RWPE2 (cell line): Measurements from ENCODE around the gene GMDS.

Experiments
- ATAC-seq: fragments of 200-7000 bp; cut with Tn5 transposase; 3 replicates; pipeline ENCODE4 v1.9.1; 2021; ENCODE audit warnings: low read depth
- DNase-seq: peaks from one replicate; pipeline ENCODE4 v3.0.0-alpha.2; 2020; ENCODE audit warnings: low spot score
- H3K27ac ChIP-seq: fragments of 450-650 bp; 2 replicates; pipeline ENCODE4 v1.5.1; 2017; ENCODE audit warnings: mild to moderate bottlenecking; ENCODE audit not compliant: poor library complexity, severe bottlenecking
- H3K27me3 ChIP-seq: fragments of 250-450 bp; sonication (Bioruptor Pico); 2 replicates; pipeline ENCODE4 v1.5.1; 2021; ENCODE audit warnings: mild to moderate bottlenecking, moderate library complexity; ENCODE audit not compliant: insufficient read depth, poor library complexity, severe bottlenecking
- H3K36me3 ChIP-seq: fragments of 250-450 bp; sonication (Bioruptor Pico); 2 replicates; pipeline ENCODE4 v1.5.1; 2020; ENCODE audit warnings: low read depth, mild to moderate bottlenecking, moderate library complexity
- H3K4me1 ChIP-seq: fragments of 250-450 bp; sonication (Bioruptor Pico); 2 replicates; pipeline ENCODE4 v1.5.1; 2021; ENCODE audit warnings: mild to moderate bottlenecking, moderate library complexity; ENCODE audit not compliant: insufficient read depth, poor library complexity, severe bottlenecking
- H3K4me3 ChIP-seq: fragments of 250-450 bp; sonication (Bioruptor Pico); 2 replicates; pipeline ENCODE4 v1.5.1; 2021; ENCODE audit warnings: mild to moderate bottlenecking, moderate library complexity; ENCODE audit not compliant: severe bottlenecking
- H3K9me3 ChIP-seq: fragments of 250-450 bp; sonication (Bioruptor Pico); 2 replicates; pipeline ENCODE4 v1.5.1; 2021; ENCODE audit warnings: mild to moderate bottlenecking, moderate library complexity; ENCODE audit not compliant: severe bottlenecking
- CTCF ChIP-seq: fragments of 450-650 bp; IDR thresholded peaks from one replicate; pipeline ENCODE4 v1.5.1; 2017; ENCODE audit warnings: mild to moderate bottlenecking, moderate library complexity; ENCODE audit not compliant: poor library complexity, severe bottlenecking

The GMDS gene

GRCh38 chr6:2196079-2196679 lies 49.2 kb downstream of the GMDS start:
- H3K4me3 ChIP-seq = no peak overlapping the region
- DNase-seq (no peak), ATAC-seq (peak; percentile 70)
- no peak overlapping the region for H3K27ac ChIP-seq
- H3K36me3 ChIP-seq = no peaks in the 10 kb centered on the region
- H3K4me1 ChIP-seq = no peaks in the 10 kb centered on the region
- peak; percentile 87 for TF ChIP-seq CTCF
- no peaks in the 10 kb centered on the region for H3K9me3 ChIP-seq
- no peaks in the 10 kb centered on the region for H3K27me3 ChIP-seq

GRCh38 chr6:2194643-2195042 lies 50.8 kb downstream of the GMDS start:
- Histone ChIP-seq H3K9me3 (no peaks in the 10 kb centered on the region), H3K4me1 (no peaks in the 10 kb centered on the region), H3K4me3 (no peak overlapping the region), H3K27ac (no peak overlapping the region), H3K36me3 (no peaks in the 10 kb centered on the region), H3K27me3 (no peaks in the 10 kb centered on the region)
- TF ChIP-seq CTCF = no peak
- no peak for DNase-seq
- no peak for ATAC-seq

- H3K4me3 ChIP-seq = no peak overlapping the region
- no peak for TF ChIP-seq CTCF
- H3K4me1 ChIP-seq = no peaks in the 10 kb centered on the region
- H3K27ac ChIP-seq = no peak overlapping the region
- no peaks in the 10 kb centered on the region for H3K9me3 ChIP-seq
- DNase-seq (no peak), ATAC-seq (no peak)
- no peaks in the 10 kb centered on the region for H3K36me3 ChIP-seq
- H3K27me3 ChIP-seq = no peaks in the 10 kb centered on the region
Observed at GRCh38 chr6:2193931-2194330, 51.5 kb downstream of the GMDS start.

- DNase-seq = no peak
- no peak overlapping the region for H3K4me3 ChIP-seq
- H3K9me3 ChIP-seq = no peaks in the 10 kb centered on the region
- H3K27ac ChIP-seq = no peak overlapping the region
- H3K4me1 ChIP-seq = no peaks in the 10 kb centered on the region
- H3K27me3 ChIP-seq = no peaks in the 10 kb centered on the region
- H3K36me3 ChIP-seq = no peaks in the 10 kb centered on the region
- TF ChIP-seq CTCF = no peak
- no peak for ATAC-seq
Observed at GRCh38 chr6:2192976-2193375, 52.4 kb downstream of the GMDS start.

- Histone ChIP-seq H3K4me3 (no peak overlapping the region), H3K4me1 (no peaks in the 10 kb centered on the region), H3K27ac (no peak overlapping the region), H3K27me3 (no peaks in the 10 kb centered on the region), H3K36me3 (no peaks in the 10 kb centered on the region), H3K9me3 (no peaks in the 10 kb centered on the region)
- ATAC-seq (no peak), DNase-seq (no peak)
- no peak for TF ChIP-seq CTCF
Observed at GRCh38 chr6:2191390-2191740, 54.0 kb downstream of the GMDS start.
